Right lobe of liver (tissue), 6 donors: ENCODE data around the gene SMCP. TPM values are rescaled to one million over a fixed set of nuclear protein-coding genes. Genes with fewer than 3 reads are reported as not detected.

Source experiments
- ATAC-seq, 4 donors: fragments of 200-7000 bp; cut with Tn5 transposase; one replicate each; pipeline ENCODE4 v1.9.1; 2020; ENCODE audit warnings: mild to moderate bottlenecking in 4 of 4, moderate library complexity in 4 of 4
- DNase-seq, 3 donors: peaks; one replicate each; pipeline ENCODE4 v3.0.0-alpha.2; 2020
- H3K27ac ChIP-seq, 3 donors: fragments of 200-600 bp; one replicate each; pipeline ENCODE4 v1.8.0; 2022
- H3K27me3 ChIP-seq, 2 donors: fragments of 200-600 bp; one replicate each; pipeline ENCODE4 v1.8.0; 2022
- H3K36me3 ChIP-seq, 4 donors: fragments of 200-600 bp; sonication (generic) in 1 of 4; one replicate each; pipeline versions ENCODE4 v1.5.1 to v1.8.0; 2017 to 2022; ENCODE audit warnings: control low read depth in 1 of 4
- H3K4me1 ChIP-seq, 4 donors: fragments of 200-600 bp; sonication (generic) in 1 of 4; one replicate each; pipeline versions ENCODE4 v1.5.1 to v1.8.0; 2017 to 2022; ENCODE audit warnings: control low read depth in 1 of 4
- H3K4me3 ChIP-seq, 3 donors: fragments of 200-600 bp; one replicate each; pipeline ENCODE4 v1.8.0; 2022
- H3K9me3 ChIP-seq, 4 donors: fragments of 200-600 bp; sonication (generic) in 1 of 4; one replicate each; pipeline versions ENCODE4 v1.5.1 to v1.8.0; 2017 to 2022; ENCODE audit warnings: control low read depth in 1 of 4
- CTCF ChIP-seq, 4 donors: fragments of 200-600 bp in 3 of 4; fragments of 450-650 bp in 1 of 4; IDR thresholded peaks; one replicate each; pipeline versions ENCODE4 v1.5.1 to v1.8.0; 2016 to 2022; ENCODE audit warnings: antibody characterized with exemption in 4 of 4, mild to moderate bottlenecking in 2 of 4
- POLR2A ChIP-seq: fragments of 450-650 bp; IDR thresholded peaks from one replicate; pipeline ENCODE4 v1.6.1; 2017; ENCODE audit warnings: antibody characterized with exemption, mild to moderate bottlenecking
- WGBS: methylation state at CpG from one replicate; pipeline ENCODE4 v1.1.6; 2018; ENCODE audit warnings: low coverage, low lambda C conversion rate; ENCODE audit not compliant: insufficient coverage; ENCODE audit errors: missing lambda C conversion rate; 5-methylcytosine and 5-hydroxymethylcytosine counted together
- intact Hi-C, 2 donors: fragments of 100-400 bp; cut with DNase I; formaldehyde crosslinking; loops; one replicate each; pipeline versions ENCODE4 v1.11.2 to v1.14.1; 2022
- total RNA-seq, 6 experiments: library from RNA; depleted of rRNA in 2 of 6; stranded (reverse); fragments of >200 nt in 2 of 6; fragmentation: NEBNext Ultra II Directional in 3 of 6; extraction: Animal tissue kit (Norgen Biotek cat#: 25700) in 3 of 6; gene quantifications; one replicate each; pipeline versions ENCODE4 v1.1.0 to v1.2.4, GENCODE V29; 2016 to 2023
- donor health status: DM: no; HTN: yes; CAD: no.
- donor health status: DM: no; HTN: no; CAD: no.
- donor health status: DM: no; HTN: no; CAD: no.
- donor health status: DM: no; HTN: yes; CAD: no.
- donor health status: DM: no; HTN: yes; CAD: no.

Gene SMCP
- total RNA-seq, 6 experiments from 2014 or later: not detected

DNA sequence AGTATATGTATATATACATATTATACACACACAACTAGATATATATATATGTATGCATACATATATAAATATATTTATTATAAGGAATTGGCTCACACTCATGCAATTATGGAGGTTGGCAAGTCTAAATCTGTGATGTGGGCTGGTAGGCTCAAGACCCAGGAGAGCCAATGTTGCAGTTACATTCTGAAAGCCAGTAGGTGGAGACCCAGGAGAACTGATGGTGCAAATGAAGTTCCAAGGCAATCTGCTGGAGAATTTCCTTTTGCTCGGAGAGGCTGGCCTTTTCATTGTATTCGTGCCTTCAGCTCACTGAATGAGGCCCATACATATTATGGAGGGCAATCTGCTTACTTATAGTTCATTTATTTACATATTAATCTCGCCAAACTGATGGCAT, 39.7 kb downstream of the SMCP start:
- Histone ChIP-seq H3K9me3 (no peaks in the 10 kb centered on the region), H3K4me1 (no peaks in the 10 kb centered on the region), H3K27ac (no peak overlapping the region), H3K27me3 (no peaks in the 10 kb centered on the region), H3K4me3 (no peak overlapping the region), H3K36me3 (no peaks in the 10 kb centered on the region)
- ATAC-seq: peak in 3 of 4 donors; percentile 19 to 62 (median 21)
- WGBS: 9% methylated on average over 3 of the region's 3 CpGs
- DNase-seq: no peak
- TF ChIP-seq CTCF (IDR thresholded peaks at IDR 0.05) (peak in 3 of 4 donors; percentile 9 to 56 (median 30)), POLR2A (no peak)
- intact Hi-C loops: no loop called here

DNA sequence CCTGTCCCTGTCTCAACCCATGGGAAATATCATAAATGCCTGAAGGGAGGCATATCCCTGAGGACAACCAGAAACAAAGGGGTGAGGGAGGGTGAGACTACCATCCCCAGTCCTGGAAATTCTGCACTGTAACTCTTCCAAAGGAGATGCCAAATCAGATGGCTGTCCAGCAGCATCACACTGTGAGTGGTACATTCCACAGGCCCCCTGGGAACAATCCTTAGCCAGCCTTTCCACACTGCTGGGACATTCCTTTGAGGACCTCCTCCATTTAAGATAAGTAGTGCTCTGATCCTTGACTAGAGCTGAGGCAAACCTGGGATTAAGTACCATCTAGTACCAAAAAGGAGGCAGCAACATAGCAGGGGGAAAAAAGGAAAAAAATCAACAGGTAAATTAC, 40.9 kb downstream of the SMCP start:
- Histone ChIP-seq H3K27me3 (no peaks in the 10 kb centered on the region), H3K4me3 (no peak overlapping the region), H3K4me1 (no peaks in the 10 kb centered on the region), H3K27ac (no peak overlapping the region), H3K36me3 (no peaks in the 10 kb centered on the region), H3K9me3 (no peaks in the 10 kb centered on the region)
- intact Hi-C loops: no loop called here
- no peak for DNase-seq
- ATAC-seq: no peak
- TF ChIP-seq POLR2A: no peak
- no peak for TF ChIP-seq CTCF (IDR thresholded peaks at IDR 0.05)

GRCh38 chr1:152924191-152924590, 46.1 kb downstream of the SMCP start:
- Histone ChIP-seq H3K36me3 (no peaks in the 10 kb centered on the region), H3K27me3 (no peaks in the 10 kb centered on the region), H3K9me3 (no peaks in the 10 kb centered on the region), H3K27ac (no peak overlapping the region), H3K4me3 (no peak overlapping the region), H3K4me1 (no peaks in the 10 kb centered on the region)
- DNase-seq: no peak
- intact Hi-C loops: no loop called here
- WGBS: 44% methylated on average over 2 of the region's 2 CpGs
- no peak for ATAC-seq
- TF ChIP-seq POLR2A (no peak), CTCF (IDR thresholded peaks at IDR 0.05) (no peak)

DNA sequence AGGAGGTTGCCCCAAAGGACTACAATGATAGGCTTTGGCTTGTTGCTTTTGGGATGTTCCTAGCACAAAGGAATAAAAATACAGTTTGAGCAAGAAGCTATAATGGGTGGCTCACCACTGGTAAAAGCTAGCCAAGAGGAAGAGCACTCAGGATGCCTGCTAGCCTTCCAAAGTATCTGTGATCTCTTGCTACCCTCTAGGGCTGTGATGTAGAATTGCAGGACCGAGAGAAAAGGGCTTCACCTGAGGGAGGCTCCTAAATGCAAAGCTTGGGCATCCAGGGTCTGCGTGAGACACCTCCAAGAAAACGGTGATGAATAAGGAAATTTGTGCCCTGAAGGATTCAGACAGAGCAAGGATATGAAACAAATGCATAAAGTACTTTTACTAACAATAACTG, 48.0 kb downstream of the SMCP start:
- no peaks in the 10 kb centered on the region for H3K36me3 ChIP-seq
- no peaks in the 10 kb centered on the region for H3K4me1 ChIP-seq
- intact Hi-C loops: no loop called here
- H3K27ac ChIP-seq: no peak overlapping the region
- TF ChIP-seq POLR2A (no peak), CTCF (IDR thresholded peaks at IDR 0.05) (peak; percentile 50 to 65 (median 62))
- H3K4me3 ChIP-seq: no peak overlapping the region
- H3K27me3 ChIP-seq: no peaks in the 10 kb centered on the region
- WGBS: 44% methylated on average over 3 of the region's 3 CpGs
- no peaks in the 10 kb centered on the region for H3K9me3 ChIP-seq
- DNase-seq (no peak), ATAC-seq (peak; percentile 92 to 97 (median 92))

DNA sequence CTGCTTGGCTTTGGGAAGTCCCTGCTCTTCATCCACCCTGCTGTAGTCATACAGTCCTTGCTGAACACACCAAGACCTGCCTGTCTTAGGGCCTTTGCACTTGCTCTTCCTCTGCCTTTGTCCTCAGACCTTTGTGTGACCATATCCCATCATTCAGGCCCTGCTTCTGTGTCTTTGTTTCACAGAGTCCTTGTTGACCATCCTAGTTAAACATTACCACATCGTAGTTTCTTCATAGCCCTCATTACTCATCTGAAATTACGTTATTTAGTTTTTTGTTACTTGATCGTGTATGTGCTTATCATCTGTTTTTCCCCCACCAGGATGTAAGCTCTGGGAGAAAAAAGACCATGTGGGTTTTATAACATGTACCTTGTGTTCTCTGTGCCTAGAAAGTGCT, 50.5 kb downstream of the SMCP start:
- Histone ChIP-seq H3K36me3 (no peaks in the 10 kb centered on the region), H3K27me3 (no peaks in the 10 kb centered on the region), H3K9me3 (no peaks in the 10 kb centered on the region), H3K4me3 (no peak overlapping the region), H3K4me1 (no peaks in the 10 kb centered on the region), H3K27ac (no peak overlapping the region)
- WGBS: 46% methylated on average over 3 of the region's 3 CpGs
- ATAC-seq: peak; percentile 84 to 96 (median 94)
- no peak for TF ChIP-seq POLR2A
- no peak for TF ChIP-seq CTCF (IDR thresholded peaks at IDR 0.05)
- DNase-seq: no peak
- intact Hi-C loops: no loop called here
